Lung microvascular endothelial cell (primary cell): ENCODE data around the gene GFER. TPM values are rescaled to one million over a fixed set of nuclear protein-coding genes. Genes with fewer than 3 reads are reported as not detected.

Source experiments
- total RNA-seq: library from RNA; depleted of rRNA; stranded (reverse); fragments of >200 nt; gene quantifications from 2 replicates; pipeline ENCODE4 v1.2.1, GENCODE V29; 2014

Gene GFER
- total RNA-seq, 1 donor from 2014 or later = 8.1 TPM

Other genes with a start within 250 kb of the GFER start
- gene NME3, start 212.7 kb upstream of the GFER start, total RNA-seq = 32.3 and 47.4 TPM in 2 replicates
- gene EME2, start 211.4 kb upstream of the GFER start, total RNA-seq = 2.4 and 4.0 TPM in 2 replicates
- gene MRPS34, start 211.1 kb upstream of the GFER start, total RNA-seq = 50.4 and 57.1 TPM in 2 replicates
- gene SPSB3, start 201.6 kb upstream of the GFER start, total RNA-seq = 32.7 and 49.8 TPM in 2 replicates
- 56.7 and 57.3 TPM in 2 replicates for gene NUBP2, start 201.2 kb upstream of the GFER start, total RNA-seq
- gene IGFALS, start 190.5 kb upstream of the GFER start, total RNA-seq = not detected in 2 replicates
- gene HAGH, start 157.4 kb upstream of the GFER start, total RNA-seq = 58.2 and 71.8 TPM in 2 replicates
- gene FAHD1, start 157.0 kb upstream of the GFER start, total RNA-seq = 74.3 and 81.7 TPM in 2 replicates
- gene MEIOB, start 112.0 kb upstream of the GFER start, total RNA-seq = not detected in 2 replicates
- gene HS3ST6, start 65.8 kb upstream of the GFER start, total RNA-seq = not detected in 2 replicates
- gene MSRB1, start 41.0 kb upstream of the GFER start, total RNA-seq = 8.3 and 11.9 TPM in 2 replicates
- not detected in 2 replicates for gene RPL3L, start 29.5 kb upstream of the GFER start, total RNA-seq
- 113 and 126 TPM in 2 replicates for gene NDUFB10, start 24.7 kb upstream of the GFER start, total RNA-seq
- gene RPS2, start 19.4 kb upstream of the GFER start, total RNA-seq = 2,011 and 3,024 TPM in 2 replicates
- gene RNF151, start 17.3 kb upstream of the GFER start, total RNA-seq = not detected in 2 replicates
- 20.5 and 21.2 TPM in 2 replicates for gene TBL3, start 12.1 kb upstream of the GFER start, total RNA-seq
- under 0.01 TPM in 2 replicates for gene NOXO1, start 2.7 kb upstream of the GFER start, total RNA-seq
- 0.40 and 2.0 TPM in 2 replicates for gene SYNGR3, start 5.8 kb downstream of the GFER start, total RNA-seq
- 8.9 and 9.7 TPM in 2 replicates for gene ZNF598, start 25.6 kb downstream of the GFER start, total RNA-seq
- 0.44 and 0.60 TPM in 2 replicates for gene NPW, start 35.6 kb downstream of the GFER start, total RNA-seq
- gene NHERF2, start 42.7 kb downstream of the GFER start, total RNA-seq = 42.1 and 47.6 TPM in 2 replicates
- gene NTHL1, start 63.6 kb downstream of the GFER start, total RNA-seq = 22.8 and 31.2 TPM in 2 replicates
- 23.8 and 29.0 TPM in 2 replicates for gene TSC2, start 63.8 kb downstream of the GFER start, total RNA-seq
- 18.5 and 31.5 TPM in 2 replicates for gene PKD1, start 151.7 kb downstream of the GFER start, total RNA-seq
- gene RAB26, start 164.4 kb downstream of the GFER start, total RNA-seq = 0.20 and 0.65 TPM in 2 replicates
- gene TRAF7, start 171.6 kb downstream of the GFER start, total RNA-seq = 60.8 and 63.9 TPM in 2 replicates
- under 0.01 TPM in 2 replicates for gene CASKIN1, start 212.4 kb downstream of the GFER start, total RNA-seq
- gene MLST8, start 221.3 kb downstream of the GFER start, total RNA-seq = 13.5 and 13.7 TPM in 2 replicates
- gene BRICD5, start 226.7 kb downstream of the GFER start, total RNA-seq = 0.44 and 2.2 TPM in 2 replicates
- 10.0 and 11.5 TPM in 2 replicates for gene PGP, start 230.6 kb downstream of the GFER start, total RNA-seq
- gene E4F1, start 239.4 kb downstream of the GFER start, total RNA-seq = 16.1 and 20.8 TPM in 2 replicates